Activated T-cell treated with anti-CD3 and anti-CD28 coated beads for 24 hours (primary cell): Measurements from ENCODE around the gene TCEA2.
A peak's percentile ranks its signal among the peaks of the same experiment; 100 is the strongest.

Source experiments
- DNase-seq: peaks from one replicate; pipeline ENCODE4 v3.0.0-alpha.2; 2020; ENCODE audit warnings: low read depth

Gene TCEA2

DNA sequence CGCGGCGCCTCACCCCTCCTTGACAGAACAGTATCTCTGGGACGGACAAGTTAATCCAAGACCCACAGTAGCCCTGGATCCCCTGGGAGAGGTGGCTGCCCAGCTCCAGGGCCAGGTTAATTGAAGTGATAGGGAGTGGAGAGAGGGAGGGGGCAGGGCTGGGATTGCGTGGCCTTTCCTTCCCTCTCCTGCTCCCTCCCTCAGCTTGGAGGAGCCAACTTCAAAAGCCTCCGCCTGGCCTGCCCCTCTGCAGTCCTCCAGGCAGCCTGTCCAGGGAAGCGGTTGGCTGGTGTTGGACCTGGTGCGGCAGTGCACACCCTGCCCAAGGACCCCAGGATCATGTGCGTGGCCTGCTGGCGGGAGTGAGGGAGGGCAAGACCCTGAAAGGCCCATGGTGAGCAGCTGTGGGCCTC, 27.1 kb upstream of the TCEA2 start, which contains the start of gene C20orf204:
TSS of gene C20orf204 (plus strand) at position 250 of the 413 bp plus-strand sequence. CDS start at position 392, 142 bp downstream.
- DNase-seq, result no peak

DNA sequence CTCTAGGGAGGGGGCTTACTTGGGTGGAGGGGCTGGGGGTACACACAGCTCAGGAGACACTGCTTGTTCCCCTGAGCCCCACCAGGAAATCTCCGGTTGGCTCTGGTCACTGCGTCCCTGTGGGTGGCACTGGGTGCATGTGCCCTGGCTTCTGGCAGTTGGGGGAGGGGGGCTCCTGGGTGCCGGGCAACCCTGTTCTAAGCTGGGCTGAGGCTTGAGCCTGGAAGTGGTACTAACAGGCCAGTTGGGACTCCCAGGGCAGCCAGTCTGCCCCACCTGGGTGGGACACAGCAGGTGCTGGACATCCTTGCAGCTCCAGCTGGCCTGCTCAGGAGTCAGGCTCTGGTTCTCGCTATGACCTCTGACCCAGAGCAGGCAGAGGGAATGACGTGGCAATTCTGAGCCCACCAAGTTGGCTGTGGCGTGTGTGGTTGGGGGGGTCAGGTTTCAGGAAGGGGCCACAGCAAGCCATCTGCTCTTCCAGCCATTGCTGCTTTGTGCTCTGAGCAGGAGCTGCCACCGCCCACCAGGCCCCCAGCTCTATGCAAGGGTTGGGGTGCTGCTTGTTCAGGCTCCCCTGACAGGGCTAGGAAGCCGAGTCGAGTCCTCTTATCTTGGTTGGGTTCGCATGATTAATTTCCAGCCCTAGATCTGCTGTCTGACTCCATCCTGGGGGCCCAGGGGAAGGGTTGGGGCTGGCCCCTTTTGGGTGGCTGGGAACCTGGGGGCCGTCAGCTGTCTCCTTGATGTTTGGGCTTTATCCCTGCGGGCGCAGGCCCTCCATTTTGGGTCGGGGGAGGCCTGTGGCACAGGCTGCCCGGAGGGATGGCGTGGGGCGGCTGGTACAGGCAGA, 26.4 kb upstream of the TCEA2 start:
- no peak for DNase-seq

GRCh38 chr20:64037199-64037497, 25.9 kb upstream of the TCEA2 start:
- DNase-seq, result no peak

DNA sequence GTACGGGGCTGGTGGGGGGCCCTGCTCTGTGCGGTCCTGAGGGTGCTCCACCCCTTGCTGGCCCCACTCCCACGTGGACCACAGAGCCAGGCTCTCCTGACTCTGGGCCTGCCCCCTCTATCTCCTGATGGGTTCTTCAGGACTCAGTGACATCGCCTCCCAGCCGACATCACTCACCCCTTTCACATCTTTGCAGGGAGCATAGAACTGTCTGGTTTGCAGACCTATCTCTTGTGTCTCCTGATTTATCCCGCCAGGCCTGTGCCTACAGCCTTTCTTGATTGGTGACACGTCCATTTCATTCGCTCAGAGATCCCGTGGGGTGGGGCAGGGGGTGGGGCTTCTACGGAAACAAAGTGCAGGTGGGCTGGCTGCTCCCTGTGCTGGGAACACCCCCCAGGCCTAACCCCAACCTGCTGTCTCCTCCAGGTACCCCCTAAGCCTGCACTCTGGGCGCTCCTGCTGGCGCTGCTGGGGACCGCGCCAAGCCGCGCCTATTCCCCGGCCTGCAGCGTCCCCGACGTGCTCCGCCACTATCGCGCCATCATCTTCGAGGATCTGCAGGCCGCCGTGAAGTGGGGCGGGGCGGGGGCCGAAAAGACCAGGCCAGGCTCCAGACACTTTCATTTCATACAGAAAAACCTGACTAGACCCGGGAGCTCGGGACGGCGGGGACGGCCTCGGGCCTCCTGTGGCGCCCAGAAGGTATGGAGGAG, 25.3 kb upstream of the TCEA2 start:
- no peak for DNase-seq

GRCh38 chr20:64038224-64038564, 24.8 kb upstream of the TCEA2 start:
- DNase-seq, result no peak

DNA sequence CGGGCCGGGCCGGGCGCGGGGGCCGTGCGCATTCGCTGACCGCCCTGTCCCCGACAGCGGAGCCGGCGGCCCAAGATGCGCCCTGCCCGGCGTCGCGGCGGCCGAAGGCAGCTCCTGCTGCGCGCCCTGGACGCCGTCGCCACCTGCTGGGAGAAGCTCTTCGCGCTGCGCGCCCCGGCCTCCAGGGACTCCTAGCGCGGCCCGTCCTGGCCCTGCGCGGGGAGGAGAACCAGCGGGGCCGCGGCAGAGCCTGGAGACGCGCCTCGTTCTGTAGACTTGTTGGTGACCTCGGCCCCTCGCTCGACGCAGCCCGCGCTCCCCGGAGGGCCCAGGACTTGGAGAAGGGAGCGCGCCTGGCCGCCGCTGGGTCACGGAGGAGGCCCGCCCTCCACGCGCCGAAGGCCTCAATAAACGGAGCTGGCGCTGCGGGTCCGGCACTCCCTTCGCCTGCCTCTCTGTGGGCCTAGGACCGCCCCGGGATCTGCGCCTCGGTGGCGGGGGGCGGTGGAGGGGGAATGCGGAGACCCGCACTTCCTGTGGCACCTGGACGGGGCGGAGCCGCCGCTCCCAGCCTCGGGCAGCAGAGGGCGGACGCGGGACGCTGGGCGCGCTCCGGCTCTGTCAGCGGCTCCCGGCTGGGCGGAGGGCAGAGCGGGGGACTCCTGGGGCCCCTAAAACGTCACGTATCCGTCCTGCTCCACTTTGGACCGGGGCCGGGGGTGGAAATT, 24.3 kb upstream of the TCEA2 start:
- peak; percentile 69 for DNase-seq

DNA sequence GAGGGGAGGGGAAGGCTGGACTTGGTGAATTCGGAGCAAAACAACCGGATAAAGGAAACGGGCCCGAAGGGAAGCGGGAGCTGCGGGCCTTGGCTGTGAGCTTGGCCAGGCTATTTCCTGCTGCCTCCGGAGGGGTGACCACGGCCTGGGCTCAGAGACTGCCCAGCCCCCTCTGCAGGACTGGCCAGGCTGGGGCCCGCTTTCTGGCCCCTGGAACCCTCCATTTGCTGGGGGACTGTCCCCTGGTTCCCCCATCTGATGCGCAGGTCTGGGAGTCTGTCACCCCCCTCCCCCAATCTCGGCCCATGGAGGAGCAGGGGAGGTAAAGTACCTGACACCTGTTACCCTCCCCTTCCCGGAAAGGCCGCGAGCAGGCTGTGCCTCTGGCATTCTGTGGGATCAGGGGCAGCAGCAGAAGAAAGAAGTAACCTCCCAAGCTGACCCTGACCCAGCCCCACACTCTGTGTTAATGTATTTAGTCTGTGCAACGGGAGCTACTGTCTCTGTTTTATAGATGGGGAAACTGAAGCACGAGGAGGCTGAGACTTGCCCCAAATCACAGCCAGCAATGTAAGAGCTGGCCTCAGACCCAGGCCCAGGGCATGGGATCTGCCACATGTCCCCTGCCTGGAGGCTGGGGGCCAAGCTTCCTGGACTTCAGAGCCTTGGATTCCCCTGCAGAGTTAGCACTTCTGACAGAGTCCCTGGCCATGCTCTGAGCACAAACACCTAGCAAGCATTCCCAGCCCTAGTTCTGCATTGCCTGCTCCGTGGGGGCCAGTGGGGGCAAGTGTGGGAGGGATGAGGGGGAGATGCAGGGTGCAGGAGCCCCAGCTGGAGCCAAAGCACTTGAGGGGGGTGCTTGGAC, 23.5 kb upstream of the TCEA2 start:
- no peak for DNase-seq

GRCh38 chr20:64040231-64041039, 22.6 kb upstream of the TCEA2 start:
- DNase-seq, result no peak

DNA sequence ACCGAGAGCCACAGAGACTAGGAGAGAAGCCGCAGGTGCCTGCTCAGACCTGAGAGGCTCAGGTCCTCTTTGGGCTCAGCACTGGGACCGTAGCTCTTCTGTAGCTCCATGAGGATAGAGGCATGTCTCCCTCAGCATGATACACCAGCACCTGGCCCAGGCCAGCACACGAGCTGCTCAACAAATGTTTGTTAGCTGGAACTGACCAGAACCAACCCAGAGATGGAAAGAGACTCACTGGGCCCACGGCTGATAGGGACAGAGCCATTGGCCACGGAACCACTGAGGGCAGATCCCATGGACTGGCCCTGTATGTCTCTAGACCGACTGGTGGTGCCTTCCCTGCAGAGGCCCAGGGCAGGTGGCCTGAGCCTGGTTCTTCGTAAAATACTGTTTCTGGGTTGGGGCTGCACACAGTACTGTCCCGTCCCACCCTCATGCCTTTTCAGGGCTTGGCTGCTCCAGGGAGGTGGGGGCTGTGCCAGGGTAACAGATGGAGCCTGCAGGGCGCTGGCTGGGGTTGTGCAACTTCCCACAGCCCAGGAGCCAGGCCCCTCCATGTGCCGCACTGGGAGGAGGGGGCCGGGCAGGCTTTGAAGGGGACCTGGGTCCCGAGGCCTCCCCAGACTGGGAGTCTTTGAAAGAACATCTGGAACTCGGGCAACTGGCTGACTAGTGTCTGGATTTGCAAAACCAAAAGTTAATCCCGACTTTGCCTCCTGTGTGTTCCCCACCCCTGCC, 21.8 kb upstream of the TCEA2 start:
- no peak for DNase-seq

- DNase-seq, result no peak
Observed at GRCh38 chr20:64041781-64042053, 21.3 kb upstream of the TCEA2 start.

DNA sequence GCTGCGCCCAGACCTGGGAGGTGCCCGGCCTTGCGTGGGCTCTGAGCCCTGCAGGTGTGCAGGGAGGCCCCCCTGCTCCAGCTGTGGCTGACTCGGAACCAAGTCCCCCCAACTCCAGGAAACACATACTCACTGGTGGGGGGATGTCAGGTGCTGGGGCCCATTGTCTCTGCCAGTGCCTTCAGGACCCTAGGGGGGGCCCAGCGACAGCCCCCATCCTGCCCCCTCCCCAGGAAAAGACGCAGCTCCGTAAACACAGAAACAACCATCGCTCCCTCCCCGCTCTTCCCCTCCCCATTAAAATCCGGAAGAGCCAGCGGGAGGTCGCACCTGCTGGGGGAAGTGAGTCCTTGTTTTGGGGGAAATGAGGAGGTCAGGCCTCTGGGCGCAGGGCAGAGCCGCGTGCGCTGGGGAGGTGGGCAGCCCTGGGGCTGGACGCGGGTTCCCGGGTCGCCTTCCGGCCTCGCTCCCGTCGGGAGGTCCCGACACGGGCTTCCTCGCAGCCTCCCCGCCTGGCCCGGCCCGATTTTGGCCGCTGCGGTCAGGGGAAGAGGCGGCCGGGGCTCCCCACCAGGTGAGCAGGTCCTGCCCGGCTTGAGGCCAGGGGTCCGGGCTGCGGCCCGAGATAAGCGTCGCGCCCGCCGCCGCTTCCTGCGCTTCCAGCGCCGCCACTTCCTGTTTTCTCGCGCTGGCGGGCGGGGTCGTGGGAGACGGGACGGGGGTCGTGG, 20.8 kb upstream of the TCEA2 start:
- no peak for DNase-seq

- no peak for DNase-seq
Observed at GRCh38 chr20:64043768-64044167, 19.2 kb upstream of the TCEA2 start.

GRCh38 chr20:64044484-64045247, 18.3 kb upstream of the TCEA2 start:
- no peak for DNase-seq

- no peak for DNase-seq
Observed at GRCh38 chr20:64045346-64046011, 17.5 kb upstream of the TCEA2 start.

- DNase-seq, result no peak
Observed at GRCh38 chr20:64047046-64047389, 16.0 kb upstream of the TCEA2 start.

DNA sequence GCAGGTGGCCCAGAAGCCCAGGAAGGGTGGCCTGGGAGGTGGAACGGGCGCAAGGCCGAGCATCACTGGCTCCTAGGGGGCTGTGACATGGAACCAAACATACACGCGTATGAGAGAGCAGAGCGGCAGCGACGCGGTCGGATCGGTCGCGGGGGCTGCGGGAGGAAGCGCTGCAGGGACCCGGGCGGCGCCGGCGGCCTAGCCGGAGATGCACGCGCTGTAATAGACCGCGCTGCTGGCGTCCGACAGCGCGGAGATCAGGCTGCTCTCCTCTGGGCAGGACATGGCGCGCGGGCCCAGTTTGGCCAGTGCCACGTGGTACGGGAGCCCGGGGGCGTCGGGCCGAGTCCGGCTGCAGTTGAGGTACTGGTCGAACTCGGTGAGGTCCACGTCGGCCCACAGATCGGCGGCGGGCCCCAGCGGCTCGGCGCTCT, 15.0 kb upstream of the TCEA2 start:
- DNase-seq, result no peak

DNA sequence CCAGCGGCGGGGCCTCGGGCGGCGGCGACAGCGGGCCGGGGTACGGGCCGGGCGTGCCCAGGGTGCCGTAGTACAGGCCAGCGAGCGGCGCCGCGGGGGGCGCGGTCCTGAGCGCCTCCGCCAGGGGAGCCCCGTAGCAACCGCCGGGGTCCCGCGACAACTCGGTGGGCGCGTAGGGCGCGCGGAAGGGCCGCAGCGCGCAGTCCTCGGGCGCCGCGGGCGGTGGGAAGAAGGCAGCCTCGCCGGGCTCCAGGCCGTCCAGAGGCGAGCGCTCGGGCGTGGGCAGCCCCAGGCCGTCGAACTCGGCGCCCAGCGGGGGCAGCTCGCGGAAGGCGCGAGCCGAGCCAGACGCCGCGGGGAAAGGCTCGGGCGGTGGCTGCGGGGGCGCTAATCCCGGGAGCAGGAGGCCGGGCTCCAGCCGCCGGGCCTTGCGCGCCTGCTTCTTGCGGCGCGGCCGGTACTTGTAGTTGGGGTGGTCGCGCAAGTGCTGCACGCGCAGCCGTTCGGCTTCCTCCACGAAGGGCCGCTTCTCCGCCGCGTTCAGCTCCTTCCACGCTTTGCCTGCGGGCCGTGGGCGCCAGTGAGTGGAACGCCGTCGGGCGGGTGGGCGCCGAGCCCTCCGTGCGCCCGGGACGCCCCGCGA, 14.5 kb upstream of the TCEA2 start:
- no peak for DNase-seq
